Tibial nerve (tissue), 3 donors: ENCODE results near the gene SH3RF3.

Experiments
- CTCF ChIP-seq, 5 experiments: fragments of 200-600 bp in 3 of 5; fragments of 450-650 bp in 2 of 5; sonication (generic) in 3 of 5; IDR thresholded peaks; one replicate each; pipeline ENCODE4 v1.5.1; 2016 to 2019; ENCODE audit warnings: antibody characterized with exemption in 5 of 5, mild to moderate bottlenecking in 3 of 5, moderate library complexity in 2 of 5
- POLR2A ChIP-seq, 2 donors: fragments of 450-650 bp; IDR thresholded peaks; one replicate each; pipeline ENCODE4 v1.6.1; 2017; ENCODE audit warnings: antibody characterized with exemption in 2 of 2, mild to moderate bottlenecking in 2 of 2, moderate library complexity in 2 of 2

DNA sequence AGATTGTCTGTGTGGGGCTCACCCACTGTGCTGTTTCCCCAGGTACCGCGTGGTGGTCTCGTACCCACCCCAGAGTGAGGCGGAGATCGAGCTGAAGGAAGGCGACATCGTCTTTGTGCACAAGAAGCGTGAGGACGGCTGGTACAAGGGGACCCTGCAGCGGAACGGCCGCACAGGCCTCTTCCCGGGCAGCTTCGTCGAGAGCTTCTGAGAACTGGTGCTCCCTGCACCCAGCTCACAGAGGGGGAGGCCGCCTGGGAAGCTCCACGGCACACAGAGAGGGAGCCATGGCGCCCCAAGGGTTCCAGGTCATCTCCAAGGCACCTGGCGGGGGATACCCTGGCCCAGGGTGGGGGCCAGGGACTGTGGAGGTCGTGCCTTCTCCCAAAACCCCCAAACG lies 372.5 kb downstream of the SH3RF3 start:
- no peak for TF ChIP-seq CTCF (IDR thresholded peaks at IDR 0.05)
- no peak for TF ChIP-seq POLR2A (IDR thresholded peaks at IDR 0.05)
